Tibial nerve (tissue), 4 donors: ENCODE data around the gene HK2. TPM values are rescaled to one million over a fixed set of nuclear protein-coding genes. Genes with fewer than 3 reads are reported as not detected.

Source experiments
- DNase-seq, 2 donors: peaks; one replicate each; pipeline ENCODE4 v3.0.0-alpha.2; 2019; ENCODE audit warnings: low spot score in 2 of 2
- H3K27ac ChIP-seq, 4 donors: fragments of 200-600 bp; sonication (generic) in 3 of 4; one replicate each; pipeline ENCODE4 v1.5.1; 2017 to 2019; ENCODE audit warnings: mild to moderate bottlenecking in 1 of 4
- H3K27me3 ChIP-seq, 2 donors: fragments of 200-600 bp; sonication (generic) in 1 of 2; one replicate each; pipeline versions ENCODE4 v1.5.1 to v1.6.0; 2017 to 2019
- H3K36me3 ChIP-seq, 3 donors: fragments of 200-600 bp; sonication (generic); one replicate each; pipeline ENCODE4 v1.5.1; 2018 to 2019
- H3K4me1 ChIP-seq, 4 donors: fragments of 200-600 bp; sonication (generic) in 3 of 4; one replicate each; pipeline ENCODE4 v1.5.1; 2017 to 2019
- H3K4me3 ChIP-seq, 4 donors: fragments of 200-600 bp; sonication (generic) in 3 of 4; one replicate each; pipeline ENCODE4 v1.5.1; 2017 to 2019; ENCODE audit warnings: mild to moderate bottlenecking in 1 of 4, moderate library complexity in 1 of 4
- H3K9me3 ChIP-seq, 4 donors: fragments of 200-600 bp; sonication (generic) in 3 of 4; one replicate each; pipeline ENCODE4 v1.5.1; 2017 to 2019
- EP300 ChIP-seq, 2 donors: sonication (generic); formaldehyde crosslinking; IDR thresholded peaks; one replicate each; pipeline ENCODE4 v1.6.1; 2017; ENCODE audit warnings: antibody characterized with exemption in 2 of 2, mild to moderate bottlenecking in 1 of 2
- POLR2A ChIP-seq, 2 donors: fragments of 450-650 bp; IDR thresholded peaks; one replicate each; pipeline ENCODE4 v1.6.1; 2017; ENCODE audit warnings: antibody characterized with exemption in 2 of 2, mild to moderate bottlenecking in 2 of 2, moderate library complexity in 2 of 2
- WGBS, 2 donors: methylation state at CpG; one replicate each; pipeline ENCODE4 v1.1.5; 2018; 5-methylcytosine and 5-hydroxymethylcytosine counted together
- total RNA-seq, 4 donors: library from RNA; depleted of rRNA; stranded (reverse); fragments of >200 nt; gene quantifications; one replicate each; pipeline ENCODE4 v1.1.0, GENCODE V29; 2016
- TF ChIP-seq, protein P1 (sequence below), 5 experiments: fragments of 200-600 bp in 3 of 5; fragments of 450-650 bp in 2 of 5; sonication (generic) in 3 of 5; IDR thresholded peaks; one replicate each; pipeline ENCODE4 v1.5.1; 2016 to 2019; ENCODE audit warnings: antibody characterized with exemption in 5 of 5, mild to moderate bottlenecking in 3 of 5, moderate library complexity in 2 of 5

The HK2 gene
- total RNA-seq, 4 donors from 2014 or later = 6.5 to 13.4 (median 6.7) TPM

DNA sequence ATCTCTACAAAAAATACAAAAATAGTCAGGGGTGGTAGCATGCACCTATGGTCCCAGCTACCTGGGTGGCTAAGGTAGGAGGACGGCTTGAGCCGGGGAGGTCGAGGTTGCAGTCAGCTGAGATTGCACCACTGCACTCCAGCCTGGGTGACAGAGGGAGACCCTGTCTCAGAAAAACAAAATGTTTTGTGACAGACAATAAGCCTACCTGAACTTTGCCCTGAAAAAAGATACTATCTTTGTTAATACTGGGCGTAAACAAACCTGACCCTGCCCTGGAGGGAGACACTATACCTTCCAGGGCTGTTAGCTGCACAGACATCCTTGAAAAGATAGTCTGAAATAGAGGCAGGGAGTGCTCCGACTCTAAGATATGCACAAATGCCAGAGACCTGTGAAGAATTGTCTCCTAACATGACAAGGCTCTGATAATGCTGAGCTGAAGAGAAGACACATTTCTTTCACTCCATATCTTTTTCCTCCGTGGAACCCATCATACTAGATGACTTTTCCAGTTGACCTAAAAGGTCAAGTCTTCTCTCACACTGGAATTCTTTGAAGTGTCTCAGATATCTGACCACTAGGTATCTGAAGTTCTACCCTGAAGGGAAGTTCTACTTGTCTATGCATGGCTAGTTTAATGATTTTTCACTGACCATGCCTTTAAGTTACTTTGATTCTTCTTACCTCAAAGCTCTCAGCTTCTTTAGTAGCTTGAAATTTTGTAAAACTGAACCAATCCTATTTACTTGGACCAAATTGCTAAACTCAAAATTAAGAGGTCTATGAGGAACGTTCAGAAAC lies 20.9 kb upstream of the HK2 start:
- 77 to 81% methylated on average over 7 of the region's 7 CpGs for WGBS, 2 donors
- no peak for DNase-seq
- no peak overlapping the region for H3K4me3 ChIP-seq
- H3K27ac ChIP-seq = no peak overlapping the region
- TF ChIP-seq POLR2A (IDR thresholded peaks at IDR 0.05) (no peak), EP300 (IDR thresholded peaks at IDR 0.05) (no peak)
- TF ChIP-seq, protein P1, sequence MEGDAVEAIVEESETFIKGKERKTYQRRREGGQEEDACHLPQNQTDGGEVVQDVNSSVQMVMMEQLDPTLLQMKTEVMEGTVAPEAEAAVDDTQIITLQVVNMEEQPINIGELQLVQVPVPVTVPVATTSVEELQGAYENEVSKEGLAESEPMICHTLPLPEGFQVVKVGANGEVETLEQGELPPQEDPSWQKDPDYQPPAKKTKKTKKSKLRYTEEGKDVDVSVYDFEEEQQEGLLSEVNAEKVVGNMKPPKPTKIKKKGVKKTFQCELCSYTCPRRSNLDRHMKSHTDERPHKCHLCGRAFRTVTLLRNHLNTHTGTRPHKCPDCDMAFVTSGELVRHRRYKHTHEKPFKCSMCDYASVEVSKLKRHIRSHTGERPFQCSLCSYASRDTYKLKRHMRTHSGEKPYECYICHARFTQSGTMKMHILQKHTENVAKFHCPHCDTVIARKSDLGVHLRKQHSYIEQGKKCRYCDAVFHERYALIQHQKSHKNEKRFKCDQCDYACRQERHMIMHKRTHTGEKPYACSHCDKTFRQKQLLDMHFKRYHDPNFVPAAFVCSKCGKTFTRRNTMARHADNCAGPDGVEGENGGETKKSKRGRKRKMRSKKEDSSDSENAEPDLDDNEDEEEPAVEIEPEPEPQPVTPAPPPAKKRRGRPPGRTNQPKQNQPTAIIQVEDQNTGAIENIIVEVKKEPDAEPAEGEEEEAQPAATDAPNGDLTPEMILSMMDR (IDR thresholded peaks at IDR 0.05) = no peak
- no peaks in the 10 kb centered on the region for H3K27me3 ChIP-seq
- no peaks in the 10 kb centered on the region for H3K9me3 ChIP-seq
- H3K36me3 ChIP-seq = no peaks in the 10 kb centered on the region
- H3K4me1 ChIP-seq = no peaks in the 10 kb centered on the region

DNA sequence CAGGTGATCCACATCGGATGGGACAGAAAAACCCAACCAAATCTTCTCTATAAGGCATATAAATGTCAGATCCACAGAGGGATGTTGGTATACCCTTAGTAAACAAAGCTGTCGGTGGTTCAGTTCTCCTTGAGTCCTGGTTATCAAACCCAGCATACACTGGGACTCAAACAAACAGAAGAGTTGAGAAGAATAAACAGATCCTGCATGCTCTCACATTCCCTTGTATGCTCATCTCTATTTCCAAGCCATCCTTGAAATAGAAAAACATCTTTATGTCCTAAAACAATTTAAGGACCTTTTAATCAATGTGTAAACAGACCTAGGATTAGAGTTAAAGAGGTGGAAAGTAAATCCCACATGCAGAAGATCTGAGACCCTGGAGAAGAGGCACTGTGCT lies 19.8 kb upstream of the HK2 start:
- H3K4me3 ChIP-seq = no peak overlapping the region
- 78 to 87% methylated on average over 2 of the region's 2 CpGs for WGBS, 2 donors
- no peak overlapping the region for H3K27ac ChIP-seq
- H3K27me3 ChIP-seq = no peaks in the 10 kb centered on the region
- H3K36me3 ChIP-seq = no peaks in the 10 kb centered on the region
- H3K9me3 ChIP-seq = no peaks in the 10 kb centered on the region
- TF ChIP-seq POLR2A (IDR thresholded peaks at IDR 0.05) (no peak), EP300 (IDR thresholded peaks at IDR 0.05) (no peak)
- TF ChIP-seq, protein P1 (IDR thresholded peaks at IDR 0.05) = no peak
- no peak for DNase-seq
- H3K4me1 ChIP-seq = no peaks in the 10 kb centered on the region

DNA sequence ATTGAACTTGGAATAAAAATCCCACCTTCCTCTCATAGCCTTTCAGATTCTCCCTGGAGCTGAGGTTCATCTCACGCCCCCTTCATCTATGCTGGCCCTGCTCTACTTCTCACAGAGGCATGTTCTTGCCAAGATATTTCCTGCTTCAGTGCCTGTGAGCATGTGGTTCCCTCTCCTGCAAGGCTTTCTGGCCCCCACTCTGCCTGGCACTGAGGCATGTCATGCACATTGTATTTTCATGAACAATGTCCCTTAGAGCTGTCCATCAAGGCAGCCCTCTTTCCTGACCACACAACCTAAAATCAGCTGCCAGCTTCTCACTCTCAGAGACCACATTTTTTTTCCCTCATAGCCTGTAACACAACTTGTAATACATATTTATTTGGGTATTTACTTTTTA lies 18.0 kb upstream of the HK2 start:
- Histone ChIP-seq H3K4me3 (no peak overlapping the region), H3K36me3 (no peaks in the 10 kb centered on the region), H3K9me3 (no peaks in the 10 kb centered on the region), H3K27me3 (no peaks in the 10 kb centered on the region), H3K4me1 (no peaks in the 10 kb centered on the region), H3K27ac (no peak overlapping the region)
- no peak for DNase-seq
- WGBS, 2 donors = 86 to 88% methylated on average over 1 of the region's 1 CpG
- no peak for TF ChIP-seq EP300 (IDR thresholded peaks at IDR 0.05)

DNA sequence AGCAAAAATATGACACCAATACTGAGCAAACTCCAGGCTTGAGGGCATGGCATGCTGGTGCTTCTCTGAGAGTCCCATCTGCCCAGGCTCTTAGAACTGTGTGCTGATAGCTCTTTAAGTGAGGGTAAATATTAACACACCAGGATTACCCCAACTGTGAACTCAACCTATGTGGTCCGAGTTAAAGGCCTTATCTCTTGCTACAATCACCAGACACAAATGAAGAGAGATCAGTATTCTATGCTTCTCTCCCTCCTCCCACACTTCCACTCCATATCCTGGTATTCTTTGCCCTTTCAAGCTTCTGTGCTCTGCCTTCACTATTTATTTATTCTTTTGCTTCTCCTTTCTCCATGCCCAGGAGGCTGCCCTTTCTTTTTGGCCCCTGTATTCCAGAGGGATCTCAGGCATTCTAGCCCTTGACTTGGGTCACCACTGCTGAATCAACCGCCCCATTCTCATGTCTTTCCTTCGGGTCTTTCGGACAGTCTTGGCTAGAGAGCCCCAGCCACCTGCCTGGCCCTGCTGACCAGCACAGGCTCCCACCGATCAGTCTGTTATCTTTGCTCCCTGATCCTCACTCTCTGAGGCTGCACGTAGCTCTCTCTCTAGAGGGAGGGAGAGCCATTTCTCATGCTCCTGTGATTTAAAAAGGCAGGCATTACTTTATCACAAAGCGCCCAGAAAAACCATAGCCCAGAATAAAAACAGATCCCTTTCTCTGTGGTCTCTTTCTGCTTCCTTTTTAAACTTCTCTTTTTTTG lies 17.2 kb upstream of the HK2 start:
- TF ChIP-seq, protein P1 (IDR thresholded peaks at IDR 0.05) = no peak
- TF ChIP-seq EP300 (IDR thresholded peaks at IDR 0.05) = no peak
- no peak for TF ChIP-seq POLR2A (IDR thresholded peaks at IDR 0.05)
- no peaks in the 10 kb centered on the region for H3K9me3 ChIP-seq
- no peak overlapping the region for H3K4me3 ChIP-seq
- H3K27ac ChIP-seq = no peak overlapping the region
- no peaks in the 10 kb centered on the region for H3K27me3 ChIP-seq
- no peaks in the 10 kb centered on the region for H3K4me1 ChIP-seq
- 33 to 34% methylated on average over 7 of the region's 7 CpGs for WGBS, 2 donors
- no peaks in the 10 kb centered on the region for H3K36me3 ChIP-seq
- no peak for DNase-seq

DNA sequence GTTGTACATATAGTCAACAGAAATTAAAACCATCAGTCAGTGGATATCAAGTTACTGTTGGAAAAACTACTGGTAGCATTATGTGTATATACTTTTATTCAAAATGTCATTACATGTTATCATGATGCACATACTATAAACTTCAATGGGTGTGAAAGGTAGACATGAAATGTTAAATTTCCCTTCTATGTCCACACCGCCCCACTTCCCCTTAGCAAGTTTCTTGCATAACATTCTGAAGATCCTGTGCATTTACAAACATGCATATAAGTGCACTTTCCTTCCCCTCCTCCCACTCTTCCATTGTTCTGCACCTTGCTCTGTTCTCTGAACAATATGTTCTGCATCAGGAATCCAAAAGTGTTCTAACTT lies 16.6 kb upstream of the HK2 start:
- DNase-seq = no peak
- Histone ChIP-seq H3K4me1 (no peaks in the 10 kb centered on the region), H3K4me3 (no peak overlapping the region), H3K27me3 (no peaks in the 10 kb centered on the region), H3K27ac (no peak overlapping the region), H3K9me3 (no peaks in the 10 kb centered on the region), H3K36me3 (no peaks in the 10 kb centered on the region)
- WGBS, 2 donors = 78 to 84% methylated on average over 1 of the region's 1 CpG
- TF ChIP-seq POLR2A (IDR thresholded peaks at IDR 0.05) = no peak
- TF ChIP-seq, protein P1 (IDR thresholded peaks at IDR 0.05) = no peak
- TF ChIP-seq EP300 (IDR thresholded peaks at IDR 0.05) = no peak
